HG03103 (cell line): ENCODE data around the gene SYNPO.

ENCODE experiments used
- ATAC-seq: cut with Tn5 transposase; IDR thresholded peaks from one replicate; pipeline ENCODE4 v1.9.1; 2021; ENCODE audit warnings: low read depth; ENCODE audit not compliant: unreplicated experiment

SYNPO gene, protein sequence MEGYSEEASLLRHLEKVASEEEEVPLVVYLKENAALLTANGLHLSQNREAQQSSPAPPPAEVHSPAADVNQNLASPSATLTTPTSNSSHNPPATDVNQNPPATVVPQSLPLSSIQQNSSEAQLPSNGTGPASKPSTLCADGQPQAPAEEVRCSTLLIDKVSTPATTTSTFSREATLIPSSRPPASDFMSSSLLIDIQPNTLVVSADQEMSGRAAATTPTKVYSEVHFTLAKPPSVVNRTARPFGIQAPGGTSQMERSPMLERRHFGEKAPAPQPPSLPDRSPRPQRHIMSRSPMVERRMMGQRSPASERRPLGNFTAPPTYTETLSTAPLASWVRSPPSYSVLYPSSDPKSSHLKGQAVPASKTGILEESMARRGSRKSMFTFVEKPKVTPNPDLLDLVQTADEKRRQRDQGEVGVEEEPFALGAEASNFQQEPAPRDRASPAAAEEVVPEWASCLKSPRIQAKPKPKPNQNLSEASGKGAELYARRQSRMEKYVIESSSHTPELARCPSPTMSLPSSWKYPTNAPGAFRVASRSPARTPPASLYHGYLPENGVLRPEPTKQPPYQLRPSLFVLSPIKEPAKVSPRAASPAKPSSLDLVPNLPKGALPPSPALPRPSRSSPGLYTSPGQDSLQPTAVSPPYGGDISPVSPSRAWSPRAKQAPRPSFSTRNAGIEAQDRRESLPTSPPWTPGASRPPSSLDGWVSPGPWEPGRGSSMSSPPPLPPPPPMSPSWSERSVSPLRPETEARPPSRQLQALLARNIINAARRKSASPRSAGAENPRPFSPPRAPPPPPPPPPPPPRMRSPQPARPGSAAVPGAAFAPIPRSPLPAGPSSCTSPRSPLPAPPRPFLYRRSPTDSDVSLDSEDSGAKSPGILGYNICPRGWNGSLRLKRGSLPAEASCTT

GRCh38 chr5:150640311-150641005, at the start of gene SYNPO:
TSS of gene SYNPO (plus strand) at chr5:150640660. CDS start at chr5:150648276, 7,616 bp downstream.
- ATAC-seq: no peak

DNA sequence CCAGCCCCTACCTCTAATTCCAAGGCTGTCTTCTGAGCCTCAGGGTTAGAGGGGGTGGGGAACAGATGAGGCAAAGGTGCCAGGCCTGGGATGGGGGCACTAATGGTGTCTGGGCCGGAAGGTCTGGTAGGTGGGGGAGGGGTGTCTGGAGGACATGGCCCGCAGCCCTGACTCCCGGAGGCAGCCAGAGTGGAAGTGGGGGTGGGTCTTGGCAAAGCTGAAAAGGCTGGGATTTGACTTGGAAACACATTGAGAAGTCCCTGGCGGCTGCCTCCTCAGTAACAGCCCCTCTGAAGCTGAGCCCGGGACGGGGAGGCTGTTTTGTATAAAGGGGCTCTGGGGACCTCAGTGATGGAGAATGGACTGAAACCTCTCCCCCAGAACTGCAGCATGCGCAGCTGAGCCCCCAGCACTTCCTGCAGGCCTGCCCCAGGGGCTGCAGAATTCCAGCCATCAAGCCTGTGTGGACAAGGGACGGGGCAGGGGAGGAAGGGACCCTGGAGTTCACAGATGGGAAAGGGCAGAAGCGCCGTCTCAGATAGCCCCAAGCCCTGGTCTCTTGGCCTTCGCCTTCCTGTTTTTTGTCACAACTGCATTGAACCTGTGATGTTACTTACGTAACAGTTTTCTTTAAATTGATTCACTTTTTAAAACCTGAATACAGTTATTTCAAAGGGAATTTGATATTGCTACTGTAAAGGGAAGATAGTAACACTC, 49.3 kb upstream of the SYNPO start:
- no peak for ATAC-seq

DNA sequence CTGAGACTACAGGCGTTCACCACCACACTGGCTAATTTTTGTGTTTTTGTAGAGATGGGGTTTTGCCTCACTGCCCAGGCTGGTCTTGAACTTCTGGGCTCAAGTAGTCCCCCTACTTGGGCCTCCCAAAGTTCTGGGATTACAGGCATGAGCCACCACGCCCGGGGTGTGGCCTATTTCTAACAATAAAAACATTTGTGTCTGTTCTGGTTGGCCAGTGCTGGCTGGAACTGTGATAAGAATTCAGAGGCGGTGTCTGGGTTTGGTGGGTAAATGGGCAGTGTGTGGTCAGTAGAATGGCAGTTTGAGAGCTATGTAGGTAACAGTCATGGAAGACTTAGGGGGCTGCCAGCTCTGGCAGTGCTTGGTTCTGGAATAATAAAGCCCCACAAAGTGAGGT, 46.9 kb upstream of the SYNPO start:
- ATAC-seq: no peak

DNA sequence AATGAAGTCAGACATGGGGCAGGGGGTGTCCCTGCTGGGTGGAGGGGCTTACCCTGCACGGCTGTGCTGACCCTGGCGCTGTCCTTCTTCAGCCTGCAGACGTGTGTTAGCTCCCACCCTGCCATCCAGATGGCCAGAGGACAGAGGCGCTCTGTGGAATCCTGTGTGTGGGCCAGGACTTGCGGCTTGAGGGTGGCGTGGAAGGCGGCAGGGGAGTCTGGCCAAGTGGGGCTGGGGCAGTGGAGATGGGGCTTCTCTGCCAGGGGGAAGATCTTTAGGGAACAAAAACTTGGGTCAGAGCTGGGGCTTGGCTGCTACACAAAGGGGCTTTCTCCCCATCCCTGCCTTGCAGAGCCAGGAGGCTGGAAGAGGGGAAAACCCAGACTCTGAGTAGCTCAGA, 46.5 kb upstream of the SYNPO start:
- no peak for ATAC-seq

GRCh38 chr5:150595466-150596031, 44.9 kb upstream of the SYNPO start:
- no peak for ATAC-seq

DNA sequence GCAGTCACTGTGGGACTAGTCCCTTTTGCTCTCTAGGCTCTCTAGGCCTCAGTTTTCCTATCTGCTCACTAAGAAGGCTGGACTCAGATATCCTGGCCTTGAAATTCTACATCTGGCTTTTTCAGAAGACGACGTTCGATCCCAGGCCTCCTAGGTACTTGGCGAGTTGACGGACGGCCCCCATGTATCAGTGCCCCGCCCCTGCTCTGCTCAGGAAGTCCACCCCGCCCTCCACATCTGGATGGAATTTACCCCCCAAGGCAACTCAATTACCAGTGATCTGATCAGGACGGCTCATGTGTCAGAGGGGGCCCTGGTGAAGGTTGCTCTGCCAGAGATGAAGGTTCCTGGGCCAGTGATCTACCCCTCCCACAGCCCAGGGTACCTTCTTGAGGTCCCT, 44.1 kb upstream of the SYNPO start:
- no peak for ATAC-seq

GRCh38 chr5:150596826-150597225, 43.6 kb upstream of the SYNPO start:
- no peak for ATAC-seq

DNA sequence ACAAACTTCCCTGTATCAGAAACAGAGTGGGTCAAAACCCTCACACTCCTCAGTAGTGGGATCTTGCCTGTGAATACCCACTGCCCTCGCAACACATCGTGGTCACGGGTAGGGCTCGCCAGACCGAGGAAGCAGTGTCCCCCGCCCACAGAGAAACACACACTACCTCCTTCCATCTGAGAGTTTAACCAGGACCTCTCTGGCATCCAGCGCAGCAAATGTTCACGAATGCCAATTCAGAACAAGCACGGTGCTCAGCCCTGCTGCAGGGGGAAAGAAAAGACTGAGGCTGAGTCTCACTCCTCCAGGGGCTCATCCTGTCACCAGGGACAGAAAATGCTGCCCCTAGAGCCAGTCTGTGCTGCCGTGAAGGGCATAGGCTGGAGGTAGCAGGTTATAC, 42.5 kb upstream of the SYNPO start:
- ATAC-seq: no peak

DNA sequence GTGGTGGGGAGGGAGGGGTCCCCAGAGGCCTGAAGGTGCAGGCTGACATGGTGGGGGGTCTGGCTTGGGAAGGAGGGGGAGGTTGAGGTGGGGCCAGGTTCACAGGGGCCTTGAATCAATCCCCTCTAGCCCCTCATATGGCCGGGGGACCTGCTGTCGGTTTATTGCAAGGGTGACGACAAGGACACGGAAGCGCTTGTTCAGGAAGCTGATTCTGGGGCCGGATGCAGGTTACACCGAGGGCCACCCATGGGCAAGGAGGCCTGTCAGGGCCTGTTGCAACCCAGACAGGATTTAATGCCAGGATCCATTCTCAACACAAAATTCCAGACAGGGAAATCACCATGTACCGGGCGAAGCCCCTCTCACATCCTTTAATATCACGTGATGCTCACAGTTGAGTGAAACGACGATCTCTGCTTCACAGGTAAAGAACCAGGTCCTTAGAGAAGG, 41.6 kb upstream of the SYNPO start:
- ATAC-seq: no peak

DNA sequence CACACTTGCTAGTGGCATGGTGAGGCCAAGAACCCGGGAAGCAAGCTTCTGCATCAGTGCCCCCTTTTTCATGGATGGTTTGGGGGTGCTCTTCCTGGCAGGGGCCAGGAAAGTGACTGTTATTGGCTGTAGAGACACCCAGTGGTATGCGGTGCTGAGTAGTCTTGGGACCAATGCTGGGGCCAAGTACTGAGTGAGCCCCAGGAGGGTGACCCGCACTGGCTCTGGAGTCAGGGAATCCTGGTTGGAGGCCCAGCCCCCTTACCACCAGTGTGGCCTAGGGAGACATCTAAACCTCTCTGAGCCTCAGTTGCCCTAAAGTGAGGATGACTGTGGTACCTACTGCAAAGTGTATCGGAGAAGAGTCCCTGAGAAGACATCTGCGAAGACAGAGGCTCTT, 41.2 kb upstream of the SYNPO start:
- no peak for ATAC-seq

GRCh38 chr5:150599917-150600511, 40.4 kb upstream of the SYNPO start:
- no peak for ATAC-seq

GRCh38 chr5:150600616-150601490, 39.6 kb upstream of the SYNPO start:
- no peak for ATAC-seq

- ATAC-seq: no peak
Measured at GRCh38 chr5:150601491-150602345, 38.7 kb upstream of the SYNPO start.

- no peak for ATAC-seq
Measured at GRCh38 chr5:150603052-150603451, 37.4 kb upstream of the SYNPO start.

DNA sequence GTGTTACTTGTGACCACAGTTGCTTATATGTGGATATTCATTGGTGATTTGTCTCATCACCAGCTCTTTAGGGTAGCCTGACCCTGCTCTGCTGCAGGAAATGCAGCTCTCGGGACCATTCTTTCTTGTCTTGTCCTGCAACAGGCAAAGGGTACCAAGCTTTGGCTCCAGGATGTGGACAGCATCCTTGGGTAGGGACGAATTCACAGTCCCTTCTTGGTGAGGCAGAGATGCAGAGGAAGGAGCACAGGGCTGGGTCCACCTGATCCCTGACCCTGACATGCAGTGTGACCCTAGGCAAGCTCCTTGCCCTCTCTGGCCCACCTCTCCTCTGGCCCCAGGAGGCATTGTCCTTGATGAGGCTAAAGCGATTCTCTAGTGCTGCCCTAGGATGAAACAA, 37.0 kb upstream of the SYNPO start:
- no peak for ATAC-seq

- ATAC-seq: no peak
Measured at GRCh38 chr5:150604010-150604409, 36.5 kb upstream of the SYNPO start.

DNA sequence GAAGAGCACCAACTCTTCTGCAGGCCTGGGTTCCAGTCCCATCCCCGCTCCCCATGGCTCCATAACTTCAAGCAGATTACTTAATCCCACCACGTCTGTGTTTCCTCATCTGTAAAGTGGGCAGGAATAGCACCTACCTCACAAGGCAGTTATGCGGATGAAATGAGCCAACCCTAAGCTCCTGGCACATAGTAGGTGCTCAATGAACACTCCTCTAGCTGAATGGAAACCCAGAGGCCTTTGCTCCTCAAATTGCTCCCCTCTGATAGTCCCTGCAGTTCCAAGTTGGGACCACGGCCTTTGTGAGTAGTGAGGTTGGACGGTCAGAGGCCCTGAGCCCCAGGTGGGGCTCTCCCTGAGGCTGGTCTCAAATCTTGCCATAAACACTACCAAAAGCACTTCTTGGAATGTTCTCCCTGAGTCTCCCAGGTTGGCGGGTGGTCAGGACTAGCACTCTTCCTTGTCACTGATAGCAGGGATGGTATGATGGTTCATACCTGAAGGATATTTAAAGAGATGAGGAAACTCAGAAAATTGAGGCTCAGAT, 35.5 kb upstream of the SYNPO start:
- ATAC-seq: no peak
